ENCODE measurements around the gene UPF2. TPM values are rescaled to one million over a fixed set of nuclear protein-coding genes. Genes with fewer than 3 reads are reported as not detected.

The UPF2 gene
- total and polyA plus RNA-seq, 2 of the 4 experiments (the other 2 are of a cell fraction): 9.2 to 14.3 TPM

DNA sequence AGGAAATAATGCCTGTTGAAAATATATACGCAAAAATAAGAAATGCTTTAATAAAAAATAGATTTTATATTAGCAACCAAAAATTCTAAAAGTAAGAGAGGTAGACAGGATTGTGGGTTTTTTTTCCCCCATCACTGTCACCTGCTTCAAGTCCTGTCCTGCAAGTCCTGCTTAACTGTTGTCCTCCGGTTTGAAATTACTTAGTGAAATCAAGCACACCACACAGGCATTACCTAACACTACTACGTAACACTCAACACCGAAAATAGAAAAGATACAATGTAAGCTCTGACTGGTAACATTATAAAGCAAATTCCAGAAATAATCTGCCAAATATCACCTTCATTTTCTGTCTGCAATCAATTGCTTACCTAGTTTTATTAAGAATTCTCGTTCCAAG is 90.9 kb downstream of the UPF2 start:
- H4K20me1 ChIP-seq (ENCODE audit: insufficient read depth, low read length): no peaks in the 10 kb centered on the region
- no peak overlapping the region for H2AK9ac ChIP-seq (replicated peaks; ENCODE audit: low read depth, low read length, poor library complexity)
- no peak overlapping the region for H3K4ac ChIP-seq (ENCODE audit: low read depth, low read length)
- ChIA-PET POLR2A (ENCODE audit: unreplicated experiment) (no interaction called here), CTCF (no interaction called here)
- TF ChIP-seq MAZ (IDR thresholded peaks at IDR 0.05; ENCODE audit: borderline replicate concordance, low read depth, low read length) (no peak), MAFK (IDR thresholded peaks at IDR 0.05; ENCODE audit: low read depth, low read length) (no peak), CTCF (conservative IDR thresholded peaks at IDR 0.05; ENCODE audit: low read depth, low read length) (no peak), BHLHE40 (IDR thresholded peaks at IDR 0.05; ENCODE audit: low read depth, low read length) (no peak), POLR2A (IDR thresholded peaks at IDR 0.05; ENCODE audit: low read depth, low read length) (no peak), FOS (IDR thresholded peaks at IDR 0.05; ENCODE audit: low read depth, low read length) (no peak), NFE2L2 (IDR thresholded peaks at IDR 0.05; ENCODE audit: low read depth, low read length) (no peak), CHD1 (IDR thresholded peaks at IDR 0.05; ENCODE audit: low read depth, low read length) (no peak), CEBPB (IDR thresholded peaks at IDR 0.05; ENCODE audit: low read depth, low read length) (no peak), RCOR1 (IDR thresholded peaks at IDR 0.05; ENCODE audit: insufficient replicate concordance, low read length) (no peak), MXI1 (IDR thresholded peaks at IDR 0.05; ENCODE audit: borderline replicate concordance, low read depth, low read length) (no peak), RAD21 (IDR thresholded peaks at IDR 0.05; ENCODE audit: low read length) (no peak), ELK1 (IDR thresholded peaks at IDR 0.05; ENCODE audit: borderline replicate concordance, low read depth, low read length) (no peak), RFX5 (IDR thresholded peaks at IDR 0.05; ENCODE audit: low read depth, low read length) (no peak), SMC3 (IDR thresholded peaks at IDR 0.05; ENCODE audit: low read depth, low read length) (no peak)
- TF ChIP-seq, protein P1, sequence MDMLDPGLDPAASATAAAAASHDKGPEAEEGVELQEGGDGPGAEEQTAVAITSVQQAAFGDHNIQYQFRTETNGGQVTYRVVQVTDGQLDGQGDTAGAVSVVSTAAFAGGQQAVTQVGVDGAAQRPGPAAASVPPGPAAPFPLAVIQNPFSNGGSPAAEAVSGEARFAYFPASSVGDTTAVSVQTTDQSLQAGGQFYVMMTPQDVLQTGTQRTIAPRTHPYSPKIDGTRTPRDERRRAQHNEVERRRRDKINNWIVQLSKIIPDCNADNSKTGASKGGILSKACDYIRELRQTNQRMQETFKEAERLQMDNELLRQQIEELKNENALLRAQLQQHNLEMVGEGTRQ (IDR thresholded peaks at IDR 0.05; ENCODE audit: low read depth, low read length): no peak
- no peak for ATAC-seq (ENCODE audit: low read depth)
- H3K4me1 ChIP-seq (ENCODE audit: control insufficient read depth, insufficient read depth, low read length): no peaks in the 10 kb centered on the region
- no peak overlapping the region for H3K9ac ChIP-seq (ENCODE audit: low read depth, low read length)
- H2AFZ ChIP-seq (replicated peaks; ENCODE audit: low read length, poor library complexity): no peak overlapping the region
- H3K79me1 ChIP-seq (ENCODE audit: low read depth in 1 of 2, low read length in 2 of 2): no peaks in the 10 kb centered on the region; a peak in 1 of 4 replicates
- H4K8ac ChIP-seq (ENCODE audit: low read depth in 2 of 2, low read length in 2 of 2): no peak overlapping the region
- H3K4me3 ChIP-seq (ENCODE audit: insufficient read depth, low read depth, low read length): no peak overlapping the region
- H3K27me3 ChIP-seq (ENCODE audit: control insufficient read depth, insufficient read depth, low read length): no peaks in the 10 kb centered on the region
- no peak for DNase-seq
- in situ Hi-C loops (cut with MboI; ENCODE audit: low sequenced_read_pairs): no loop called here
- no peak overlapping the region for H3K4me2 ChIP-seq (ENCODE audit: low read depth, low read length)
- no peak overlapping the region for H2AK5ac ChIP-seq (ENCODE audit: low read depth, low read length)
- BruUV-seq (replicated peaks): no TSS peak
- intact Hi-C loops (cut with micrococcal nuclease): no loop called here
- H3K56ac ChIP-seq (ENCODE audit: extremely low read depth, insufficient read depth, low read length): no peak overlapping the region
- dilution Hi-C loops (cut with HindIII; ENCODE audit: low sequenced_read_pairs, unreplicated experiment): no loop called here
- no peak overlapping the region for H2BK20ac ChIP-seq (ENCODE audit: low read depth, low read length)
- no peak overlapping the region for H3K27ac ChIP-seq (ENCODE audit: insufficient read depth, low read length)
- H2BK120ac ChIP-seq (ENCODE audit: low read depth, low read length): no peak overlapping the region
- H2BK15ac ChIP-seq (ENCODE audit: low read depth, low read length): no peak overlapping the region
- no peak overlapping the region for H4K5ac ChIP-seq (ENCODE audit: low read depth, low read length)
- H2BK5ac ChIP-seq (ENCODE audit: low read depth, low read length, poor library complexity, severe bottlenecking): no peak overlapping the region
- H3K9me1 ChIP-seq (ENCODE audit: insufficient read depth, low read length): peaks cover 2% of the 10 kb centered on the region; the same call in 1 of the 2 replicates
- H3K36me3 ChIP-seq (ENCODE audit: control insufficient read depth, insufficient read depth, low read length): peaks cover 15% of the 10 kb centered on the region
- H3K23ac ChIP-seq (ENCODE audit: low read depth, low read length): no peak overlapping the region
- no peak overlapping the region for H4K91ac ChIP-seq (ENCODE audit: insufficient read depth, low read depth, low read length)
- H3K9me3 ChIP-seq (ENCODE audit: control insufficient read depth, insufficient read depth, low read length): no peaks in the 10 kb centered on the region
- H3K14ac ChIP-seq (replicated peaks; ENCODE audit: low read depth, low read length): no peak overlapping the region
- no peak overlapping the region for H3K18ac ChIP-seq (ENCODE audit: low read depth, low read length)
- 100% methylated on average over 2 of the region's 5 CpGs; no CpG with 5 or more reads in 1 of the 2 experiments for WGBS, 2 experiments (ENCODE audit: extremely low coverage in 2 of 2, insufficient read length in 1 of 2)
